Type B pancreatic cell (in vitro differentiated cells): ENCODE results near the gene RPRD2. TPM values are rescaled to one million over a fixed set of nuclear protein-coding genes. Genes with fewer than 3 reads are reported as not detected.
A peak's percentile ranks its signal among the peaks of the same experiment; 100 is the strongest.

Experiments
- DNase-seq: peaks from one replicate; pipeline ENCODE4 v3.0.0; 2021; ENCODE audit warnings: mixed read lengths; ENCODE audit not compliant: unreplicated experiment; ENCODE audit errors: extremely low spot score
- H3K27ac Mint-ChIP-seq: 2 replicates; pipeline ENCODE4 v1.8.0; 2021; ENCODE audit warnings: mild to moderate bottlenecking, mixed read lengths
- H3K27me3 Mint-ChIP-seq: 2 replicates; pipeline ENCODE4 v1.8.0; 2021; ENCODE audit warnings: mixed read lengths
- H3K36me3 Mint-ChIP-seq: 2 replicates; pipeline ENCODE4 v1.8.0; 2021; ENCODE audit warnings: mixed read lengths
- H3K4me1 Mint-ChIP-seq: one replicate; pipeline ENCODE4 v1.8.0; 2021; ENCODE audit warnings: mixed read lengths; ENCODE audit not compliant: unreplicated experiment
- H3K4me3 Mint-ChIP-seq: 2 replicates; pipeline ENCODE4 v1.8.0; 2021; ENCODE audit warnings: mild to moderate bottlenecking, mixed read lengths
- H3K9me3 Mint-ChIP-seq: 2 replicates; pipeline ENCODE4 v1.8.0; 2021; ENCODE audit warnings: mixed read lengths
- CTCF ChIP-seq: fragments of 200-600 bp; sonication (generic); conservative IDR thresholded peaks from 2 replicates; pipeline ENCODE4 v1.5.0; 2021; ENCODE audit warnings: antibody characterized with exemption, mild to moderate bottlenecking
- total RNA-seq: library from RNA; stranded (reverse); gene quantifications from 2 replicates; pipeline ENCODE4 v1.2.1, GENCODE V29; 2021; ENCODE audit warnings: low replicate concordance

Gene RPRD2
- total RNA-seq, 1 donor from 2014 or later = 37.8 TPM

DNA sequence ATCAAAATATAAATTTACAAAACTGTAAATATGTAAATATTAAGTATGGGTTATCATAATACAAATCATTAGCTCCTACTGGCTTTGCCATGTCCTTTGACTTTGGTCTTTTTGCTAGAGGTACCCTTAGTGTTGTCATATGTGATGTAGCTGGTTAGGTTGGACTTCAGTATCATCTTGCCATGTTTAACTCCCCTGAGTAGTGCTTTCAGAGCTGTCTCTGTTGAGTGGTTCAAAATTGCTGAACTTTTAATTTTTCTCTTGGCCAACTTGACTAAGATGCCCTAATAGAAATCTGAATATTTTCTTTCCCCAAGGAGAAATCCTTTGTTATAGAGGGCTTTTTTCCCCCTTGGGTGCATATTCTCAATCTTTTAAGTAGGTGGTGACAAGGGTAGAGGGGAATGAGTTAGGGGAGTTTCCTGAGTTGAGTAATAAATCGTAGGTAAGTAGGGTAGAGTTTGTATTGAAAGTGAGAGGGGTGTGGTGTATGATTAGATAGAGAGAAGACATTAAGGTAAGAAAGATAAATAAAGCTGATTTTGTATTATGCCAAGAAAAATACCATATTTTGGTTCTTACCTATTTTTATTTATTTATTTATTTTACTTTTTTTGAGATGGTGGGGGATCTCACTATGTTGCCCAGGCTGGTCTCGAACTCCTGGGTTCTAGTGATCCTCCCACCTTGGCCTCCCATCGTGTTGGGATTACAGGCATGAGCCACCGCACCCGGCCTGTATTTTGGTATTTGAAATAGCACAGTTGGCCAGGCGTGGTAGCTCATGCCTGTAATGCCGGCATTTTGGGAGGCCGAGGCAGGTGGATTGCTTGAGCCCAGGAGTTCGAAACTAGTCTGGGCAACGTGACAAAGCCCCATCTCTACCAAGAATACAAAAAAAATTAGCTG lies 21.8 kb downstream of the RPRD2 start:
- Mint-ChIP-seq H3K4me3 (no peak overlapping the region), H3K4me1 (peaks cover 17% of the 10 kb centered on the region), H3K27ac (peak overlapping the region; percentile 55), H3K9me3 (no peaks in the 10 kb centered on the region), H3K27me3 (no peaks in the 10 kb centered on the region), H3K36me3 (peaks cover 4% of the 10 kb centered on the region)
- TF ChIP-seq CTCF = no peak
- no peak for DNase-seq

GRCh38 chr1:150386592-150386991 lies 22.6 kb downstream of the RPRD2 start:
- Mint-ChIP-seq H3K4me1 (peaks cover 17% of the 10 kb centered on the region), H3K9me3 (no peaks in the 10 kb centered on the region), H3K27me3 (no peaks in the 10 kb centered on the region)

DNA sequence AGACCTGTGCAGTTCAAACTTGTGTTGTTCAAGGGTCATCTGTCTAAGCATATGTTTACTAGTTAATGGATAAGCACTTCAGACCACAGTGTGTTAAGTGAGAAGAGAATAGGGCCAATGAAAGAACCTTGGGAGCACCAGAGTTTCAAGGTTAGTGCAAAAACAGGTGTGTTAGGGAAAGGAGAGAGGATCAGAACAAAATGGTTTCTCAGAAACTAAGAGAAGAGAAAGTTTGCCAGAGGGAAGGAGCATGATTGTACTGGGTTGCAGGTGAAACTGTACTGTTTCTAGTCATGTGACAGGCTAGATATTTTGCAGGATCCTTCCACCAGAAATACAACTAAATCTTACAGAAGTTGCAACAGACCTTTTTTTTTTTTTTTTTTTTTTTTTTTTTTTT lies 23.3 kb downstream of the RPRD2 start:
- H3K4me1 Mint-ChIP-seq = peaks cover 17% of the 10 kb centered on the region
- no peaks in the 10 kb centered on the region for H3K9me3 Mint-ChIP-seq
- peak overlapping the region; percentile 25 for H3K4me3 Mint-ChIP-seq
- peak overlapping the region; percentile 90 for H3K27ac Mint-ChIP-seq
- TF ChIP-seq CTCF = no peak
- peaks cover 4% of the 10 kb centered on the region for H3K36me3 Mint-ChIP-seq
- no peak for DNase-seq
- H3K27me3 Mint-ChIP-seq = no peaks in the 10 kb centered on the region

More at GRCh38 chr1:150386592-150386991, 22.6 kb downstream of the RPRD2 start:
- no peak for TF ChIP-seq CTCF
- peaks cover 4% of the 10 kb centered on the region for H3K36me3 Mint-ChIP-seq
- no peak for DNase-seq
- H3K27ac Mint-ChIP-seq = peak overlapping the region; percentile 55
- H3K4me3 Mint-ChIP-seq = no peak overlapping the region

GRCh38 chr1:150388241-150388640 lies 24.3 kb downstream of the RPRD2 start:
- no peak for DNase-seq
- Mint-ChIP-seq H3K4me3 (no peak overlapping the region), H3K9me3 (no peaks in the 10 kb centered on the region), H3K4me1 (peaks cover 17% of the 10 kb centered on the region), H3K27ac (no peak overlapping the region), H3K27me3 (no peaks in the 10 kb centered on the region), H3K36me3 (peaks cover 4% of the 10 kb centered on the region)
- TF ChIP-seq CTCF = no peak

- no peaks in the 10 kb centered on the region for H3K27me3 Mint-ChIP-seq
- no peaks in the 10 kb centered on the region for H3K9me3 Mint-ChIP-seq
- H3K4me1 Mint-ChIP-seq = peaks cover 17% of the 10 kb centered on the region
- no peak for DNase-seq
- no peaks in the 10 kb centered on the region for H3K36me3 Mint-ChIP-seq
- TF ChIP-seq CTCF = no peak
- H3K4me3 Mint-ChIP-seq = no peak overlapping the region
- peak overlapping the region; percentile 29 for H3K27ac Mint-ChIP-seq
These were observed 25.7 kb downstream of the RPRD2 start for GRCh38 chr1:150389650-150390049.
